Measurements from ENCODE around the gene U2SURP.
"Not testable (repeated sequence)": the region's sequence is repeated elsewhere in the genome, so short reads cannot be mapped to it uniquely, and the experiment has no call there.

Gene U2SURP

GRCh38 chr3:143073983-143074382, 72.6 kb downstream of the U2SURP start:
- not testable (repeated sequence) for DNase-seq

GRCh38 chr3:143078883-143079282, 77.5 kb downstream of the U2SURP start:
- no peak for DNase-seq

- no peak for DNase-seq
Observed at GRCh38 chr3:143080196-143080595, 78.8 kb downstream of the U2SURP start.

- no peak for DNase-seq
Observed at GRCh38 chr3:143081365-143081764, 80.0 kb downstream of the U2SURP start.

GRCh38 chr3:143081844-143082778, 80.7 kb downstream of the U2SURP start:
- no peak for DNase-seq

GRCh38 chr3:143083781-143084180, 82.4 kb downstream of the U2SURP start:
- no peak for DNase-seq

GRCh38 chr3:143084856-143085731, 83.7 kb downstream of the U2SURP start:
- no peak for DNase-seq

GRCh38 chr3:143088835-143089234, 87.5 kb downstream of the U2SURP start:
- no peak for DNase-seq

- no peak for DNase-seq
Observed at GRCh38 chr3:143089965-143090364, 88.6 kb downstream of the U2SURP start.

GRCh38 chr3:143090486-143090885, 89.1 kb downstream of the U2SURP start:
- DNase-seq: no peak

GRCh38 chr3:143090976-143091837, 89.8 kb downstream of the U2SURP start:
- no peak for DNase-seq

GRCh38 chr3:143092191-143092590, 90.8 kb downstream of the U2SURP start:
- no peak for DNase-seq

GRCh38 chr3:143095813-143096212, 94.4 kb downstream of the U2SURP start:
- DNase-seq: no peak

- DNase-seq: no peak
Observed at GRCh38 chr3:143098032-143098764, 96.8 kb downstream of the U2SURP start.

- DNase-seq: no peak
Observed at GRCh38 chr3:143099210-143099609, 97.8 kb downstream of the U2SURP start.

- no peak for DNase-seq
Observed at GRCh38 chr3:143099690-143100089, 98.3 kb downstream of the U2SURP start.

GRCh38 chr3:143100451-143100850, 99.1 kb downstream of the U2SURP start:
- DNase-seq: no peak

GRCh38 chr3:143101792-143102381, 100.5 kb downstream of the U2SURP start:
- no peak for DNase-seq

- no peak for DNase-seq
Observed at GRCh38 chr3:143103652-143104051, 102.3 kb downstream of the U2SURP start.

GRCh38 chr3:143105170-143105569, 103.8 kb downstream of the U2SURP start:
- no peak for DNase-seq

GRCh38 chr3:143109861-143110260, 108.5 kb downstream of the U2SURP start:
- DNase-seq: no peak

Data from NCI-H1930 (cell line).